SU-DHL-6 (cell line): ENCODE results near the gene KCND3.

Experiments
- CTCF ChIP-seq: fragments of 200-600 bp; sonication (generic); IDR thresholded peaks from one replicate; pipeline ENCODE4 v1.5.1; 2017; ENCODE audit warnings: antibody characterized with exemption, mild to moderate bottlenecking, low read length, moderate library complexity; ENCODE audit not compliant: insufficient read depth, poor library complexity, severe bottlenecking
- EZH2phosphoT487 ChIP-seq: fragments of 200-600 bp; sonication (generic), shearing (Covaris generic); conservative IDR thresholded peaks from 2 replicates; pipeline ENCODE4 v1.6.1; 2018; ENCODE audit warnings: mild to moderate bottlenecking, antibody characterized with exemption, low read length, moderate library complexity, mixed read lengths

GRCh38 chr1:111795401-111795800 lies 194.1 kb downstream of the KCND3 start:
- TF ChIP-seq CTCF (no peak), EZH2phosphoT487 (no peak)
